ENCODE measurements around the gene GRIK5.
"Not testable (repeated sequence)": the region's sequence is repeated elsewhere in the genome, so short reads cannot be mapped to it uniquely, and the experiment has no call there.

GRIK5 gene

DNA sequence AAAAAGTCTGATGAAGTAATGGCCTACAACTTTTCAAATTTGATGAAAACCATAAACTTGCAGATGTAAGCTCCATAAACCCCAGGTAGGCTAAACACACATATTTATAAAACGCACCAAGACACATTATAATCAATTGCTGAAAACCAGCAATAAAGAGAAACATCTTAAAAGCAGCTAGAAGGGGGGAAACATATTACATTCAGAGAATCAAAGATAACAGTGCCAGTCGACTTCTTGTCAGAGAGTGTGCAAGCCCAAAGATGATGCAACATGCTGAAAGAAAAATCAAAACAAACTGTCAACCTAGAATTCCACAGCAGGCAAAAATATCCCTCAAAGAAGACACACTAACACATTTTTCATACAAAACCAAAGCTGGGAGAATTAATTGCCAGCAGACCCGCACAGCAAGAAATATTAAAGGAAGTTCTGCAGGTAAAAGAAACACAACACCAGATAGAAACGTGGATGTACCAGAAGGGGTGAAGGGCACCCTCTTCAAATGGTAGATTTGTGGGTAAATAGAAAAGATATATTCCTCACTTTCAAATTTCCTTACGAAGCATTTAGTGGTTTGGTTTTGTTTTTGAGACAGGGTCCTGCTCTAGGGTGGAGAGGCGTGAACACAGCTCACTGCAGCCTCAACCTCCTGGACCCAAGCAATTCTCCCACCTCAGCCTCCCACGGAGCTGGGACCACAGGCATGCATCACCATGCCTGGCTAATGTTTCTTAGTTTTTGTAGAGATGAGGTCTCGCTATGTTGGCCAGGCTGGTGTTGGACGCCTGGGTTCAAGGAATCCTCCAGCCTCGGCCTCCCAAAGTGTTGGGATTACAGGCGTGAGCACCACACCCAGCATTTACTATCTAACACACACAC, 59.5 kb downstream of the GRIK5 start:
- no peak for DNase-seq (ENCODE audit: low read depth)

DNA sequence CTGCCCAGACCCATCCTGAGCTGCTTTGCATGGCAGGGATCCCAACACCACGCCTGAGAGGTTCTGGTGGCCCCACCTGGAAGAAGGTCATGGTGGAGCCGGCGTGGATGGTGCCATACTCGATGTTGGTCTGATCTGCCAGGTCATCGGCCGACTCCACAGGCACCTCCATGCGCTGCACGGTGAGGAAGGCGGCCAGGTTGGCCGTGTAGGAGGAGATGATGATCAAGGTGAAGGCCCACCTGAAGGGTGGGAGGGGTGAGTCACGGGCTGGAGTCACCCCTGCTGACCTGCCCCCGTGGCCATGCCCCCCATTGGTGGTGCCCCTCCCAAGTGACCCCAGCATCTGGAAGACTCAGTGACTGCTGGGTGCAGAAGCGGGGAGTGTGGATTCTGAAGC, 63.4 kb downstream of the GRIK5 start:
- DNase-seq (ENCODE audit: low read depth) = no peak

- no peak for DNase-seq (ENCODE audit: low read depth)
These were observed 64.5 kb downstream of the GRIK5 start for GRCh38 chr19:42005504-42005903.

DNA sequence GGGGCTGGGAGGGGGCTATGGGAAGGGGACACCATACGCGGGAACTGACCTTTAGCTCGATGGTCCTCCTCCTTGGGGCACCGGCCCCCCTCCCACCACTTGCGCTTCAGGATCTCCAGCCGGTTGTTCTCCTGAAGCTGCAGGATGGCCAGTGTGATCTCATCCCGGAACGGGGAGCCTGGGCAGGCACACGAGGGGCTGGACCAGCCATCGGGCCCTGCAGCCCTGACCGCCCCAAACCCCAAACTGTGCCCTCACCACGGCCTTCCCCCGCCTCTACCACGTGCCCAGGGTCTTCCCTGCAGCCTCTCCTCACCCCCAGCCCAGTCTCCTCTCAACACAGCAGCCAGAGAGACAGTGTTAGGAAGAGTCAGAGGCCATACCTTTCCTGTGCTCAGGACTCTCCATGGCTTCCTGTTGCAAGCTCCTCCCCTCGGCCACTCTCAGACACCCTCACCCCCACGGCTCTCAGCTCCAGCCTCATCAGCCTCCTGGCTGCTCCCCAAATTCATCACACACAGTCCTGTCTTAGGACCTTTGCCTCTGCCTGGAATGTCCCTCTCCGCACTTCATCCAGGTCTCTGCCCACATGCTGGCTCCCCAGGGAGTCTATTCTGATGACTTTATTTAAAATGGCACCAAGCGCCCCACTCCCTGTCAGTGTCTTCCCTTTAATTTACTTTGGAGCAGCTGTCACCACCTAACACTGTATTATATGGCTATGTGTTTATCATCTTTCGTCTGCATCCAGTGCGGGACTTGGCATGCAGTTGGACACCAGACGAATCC, 66.3 kb downstream of the GRIK5 start:
- DNase-seq (ENCODE audit: low read depth) = no peak

DNA sequence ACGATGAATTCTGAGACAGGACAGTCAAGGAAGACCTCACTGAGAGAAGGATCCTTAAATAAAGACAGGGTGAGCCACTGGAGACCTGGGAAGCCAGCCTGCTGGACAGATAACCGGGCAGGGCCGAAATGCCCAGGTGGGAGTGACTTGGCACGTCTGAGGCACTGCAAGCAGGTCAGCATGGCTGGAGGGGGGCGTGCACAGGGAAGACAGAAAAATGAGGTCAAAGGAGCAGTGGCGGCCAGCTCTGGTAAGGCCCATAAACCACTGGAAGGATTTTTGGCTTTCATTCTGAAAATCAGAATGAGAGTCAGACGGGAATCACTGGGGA, 70.2 kb downstream of the GRIK5 start:
- no peak for DNase-seq (ENCODE audit: low read depth)

DNA sequence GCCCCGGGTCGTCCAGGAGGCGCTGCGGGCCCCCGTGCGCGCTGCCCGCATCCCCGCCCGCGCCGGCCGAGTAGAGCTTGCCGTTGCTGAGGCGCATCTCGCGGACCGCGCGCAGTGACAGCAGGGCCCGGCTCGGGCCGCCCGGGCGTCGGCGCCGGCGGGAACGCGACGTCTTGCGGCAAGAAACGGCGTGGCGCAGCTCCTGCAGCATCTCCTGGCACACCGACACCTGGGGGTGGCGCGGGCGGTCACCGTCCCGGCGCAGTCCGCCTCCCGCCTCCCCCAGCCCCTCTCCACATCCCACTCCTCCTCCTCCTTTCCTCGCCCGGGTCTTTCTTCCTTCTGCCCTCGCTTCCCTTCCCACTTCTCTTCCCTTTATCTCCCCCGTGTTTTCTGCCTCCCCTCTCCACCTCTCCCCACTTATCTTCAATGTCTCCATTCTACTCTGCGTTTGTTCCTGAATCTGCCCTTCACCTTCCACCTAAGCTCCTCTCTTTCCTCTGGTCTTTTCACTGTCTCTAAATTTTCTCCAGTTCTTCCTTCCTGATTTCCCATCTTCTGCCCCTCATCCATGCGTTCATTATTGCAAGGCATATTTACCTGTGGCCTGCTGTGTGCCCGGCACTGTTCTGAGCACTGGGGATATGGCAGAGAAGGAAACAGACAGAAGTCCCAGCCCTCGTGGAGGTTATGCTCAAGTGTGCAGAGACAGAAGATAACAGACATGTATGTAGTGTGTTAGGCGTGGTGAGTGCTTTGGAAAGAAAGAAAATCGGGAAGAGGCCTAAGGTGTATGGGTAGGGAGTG, 70.7 kb downstream of the GRIK5 start:
- DNase-seq (ENCODE audit: low read depth) = no peak

- no peak for DNase-seq (ENCODE audit: low read depth)
These were observed 71.6 kb downstream of the GRIK5 start for GRCh38 chr19:41998246-41999020.

GRCh38 chr19:41997851-41998229, 72.2 kb downstream of the GRIK5 start:
- DNase-seq (ENCODE audit: low read depth) = no peak

GRCh38 chr19:41997121-41997850, 72.7 kb downstream of the GRIK5 start:
- peak; percentile 12 for DNase-seq (ENCODE audit: low read depth)

DNA sequence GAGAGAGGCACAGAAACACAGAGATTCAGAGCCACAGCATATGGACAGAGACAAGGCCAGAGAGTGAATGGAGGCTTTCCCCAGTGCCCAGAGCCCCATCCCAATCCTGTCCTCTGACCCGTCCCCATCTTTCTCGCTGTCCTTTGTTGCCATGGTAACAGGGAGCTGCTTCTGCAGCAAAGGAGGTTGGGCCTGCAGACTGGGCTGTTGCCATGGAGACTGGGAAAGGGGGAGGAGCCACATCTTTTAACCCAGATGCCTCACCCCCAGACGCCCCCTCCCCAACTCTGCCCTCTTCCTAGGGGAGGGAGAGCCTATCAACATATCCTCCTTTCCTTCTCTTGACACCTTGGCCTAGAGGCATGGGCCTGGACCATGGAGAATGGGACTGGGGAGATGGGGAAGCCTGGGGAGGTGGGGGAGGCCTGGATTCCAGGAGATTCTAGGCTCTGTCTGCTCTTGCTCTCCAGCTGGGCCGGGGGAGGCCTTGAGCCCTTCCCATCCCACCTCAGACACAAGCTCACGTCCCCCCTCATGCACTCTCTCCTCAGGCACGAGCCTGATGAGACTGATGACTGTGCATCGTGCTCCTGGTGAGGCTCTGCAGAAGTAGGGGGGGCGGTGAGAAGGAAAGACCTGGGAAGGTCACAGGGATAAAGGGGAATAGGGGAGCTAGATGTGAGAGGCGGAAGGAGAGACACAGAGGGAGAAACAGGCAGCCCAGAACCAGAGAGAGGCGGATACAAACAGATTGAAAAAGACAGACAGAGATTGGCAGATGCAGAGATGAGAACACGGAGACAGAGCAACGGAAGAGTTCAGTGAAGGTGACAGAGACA, 73.8 kb downstream of the GRIK5 start:
- DNase-seq (ENCODE audit: low read depth) = no peak

- no peak for DNase-seq (ENCODE audit: low read depth)
These were observed 74.7 kb downstream of the GRIK5 start for GRCh38 chr19:41994994-41995958.

GRCh38 chr19:41994521-41994971, 75.5 kb downstream of the GRIK5 start:
- DNase-seq (ENCODE audit: low read depth) = no peak

- peak; percentile 36 for DNase-seq (ENCODE audit: low read depth)
These were observed 76.2 kb downstream of the GRIK5 start, which contains the start of gene ATP1A3 for GRCh38 chr19:41993612-41994483. TSS of gene ATP1A3 (minus strand) at chr19:41994230. CDS start at chr19:41994076, 154 bp downstream.

GRCh38 chr19:41991925-41992569, 78.0 kb downstream of the GRIK5 start:
- DNase-seq (ENCODE audit: low read depth) = not testable (repeated sequence)

- DNase-seq (ENCODE audit: low read depth) = no peak
These were observed 79.0 kb downstream of the GRIK5 start for GRCh38 chr19:41991025-41991424.

- DNase-seq (ENCODE audit: low read depth) = no peak
These were observed 79.4 kb downstream of the GRIK5 start for GRCh38 chr19:41990615-41991014.

- no peak for DNase-seq (ENCODE audit: low read depth)
These were observed 80.0 kb downstream of the GRIK5 start for GRCh38 chr19:41990028-41990427.
